Mucosa of gallbladder (tissue), 1 donor: ENCODE measurements around the gene LRRC37A3. TPM values are rescaled to one million over a fixed set of nuclear protein-coding genes. Genes with fewer than 3 reads are reported as not detected.
A peak's percentile ranks its signal among the peaks of the same experiment; 100 is the strongest.
"Not testable (repeated sequence)": the region's sequence is repeated elsewhere in the genome, so short reads cannot be mapped to it uniquely, and the experiment has no call there.

ENCODE experiments used
- DNase-seq: peaks from one replicate; pipeline ENCODE4 v3.0.0-alpha.2; 2020; ENCODE audit warnings: low spot score
- total RNA-seq: library from RNA; stranded (reverse); gene quantifications from one replicate; pipeline ENCODE4 v1.2.1, GENCODE V29; 2021
- donor health status: DM: no; HTN: no; CAD: no.

Gene LRRC37A3
- total RNA-seq, 1 donor from 2014 or later: 11.7 TPM

DNA sequence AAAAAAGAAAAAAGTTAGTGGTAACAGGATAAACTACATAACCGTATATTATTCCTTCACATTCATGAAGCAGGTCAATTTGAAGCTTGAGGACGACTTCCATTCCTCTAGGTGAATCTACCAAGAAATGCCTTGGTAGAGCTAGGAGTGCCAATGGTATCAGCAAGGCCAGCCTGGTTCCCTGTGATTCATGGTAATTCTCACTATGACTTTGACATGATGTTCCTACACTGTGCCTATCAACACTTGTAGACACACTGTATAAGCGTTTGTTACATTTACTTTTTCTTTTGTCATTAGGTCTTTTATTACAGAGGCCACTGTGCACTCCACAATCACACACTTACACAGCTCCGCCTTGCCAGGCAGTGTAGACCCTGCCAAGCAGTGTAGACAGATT lies 7.2 kb upstream of the LRRC37A3 start:
- not testable (repeated sequence) for DNase-seq

DNA sequence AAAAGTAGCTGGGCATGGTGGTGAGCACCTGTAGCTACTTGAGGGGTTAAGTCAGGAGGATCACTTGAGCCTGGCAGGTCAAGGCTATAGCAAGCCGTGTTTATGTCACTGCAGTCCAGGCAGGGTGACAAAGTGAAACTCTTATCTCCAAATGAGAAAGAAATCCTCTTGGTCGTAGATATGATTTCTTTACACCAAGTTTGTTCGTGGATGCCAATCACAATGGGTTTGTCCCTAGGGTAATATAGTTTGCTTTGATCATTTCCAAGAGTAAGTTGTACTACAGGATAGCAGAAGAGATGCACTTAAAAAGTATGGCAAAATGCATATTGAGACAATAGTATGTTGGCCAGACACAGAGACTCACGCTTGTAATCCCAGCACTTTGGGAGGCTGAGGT lies 6.0 kb upstream of the LRRC37A3 start:
- DNase-seq: not testable (repeated sequence)

DNA sequence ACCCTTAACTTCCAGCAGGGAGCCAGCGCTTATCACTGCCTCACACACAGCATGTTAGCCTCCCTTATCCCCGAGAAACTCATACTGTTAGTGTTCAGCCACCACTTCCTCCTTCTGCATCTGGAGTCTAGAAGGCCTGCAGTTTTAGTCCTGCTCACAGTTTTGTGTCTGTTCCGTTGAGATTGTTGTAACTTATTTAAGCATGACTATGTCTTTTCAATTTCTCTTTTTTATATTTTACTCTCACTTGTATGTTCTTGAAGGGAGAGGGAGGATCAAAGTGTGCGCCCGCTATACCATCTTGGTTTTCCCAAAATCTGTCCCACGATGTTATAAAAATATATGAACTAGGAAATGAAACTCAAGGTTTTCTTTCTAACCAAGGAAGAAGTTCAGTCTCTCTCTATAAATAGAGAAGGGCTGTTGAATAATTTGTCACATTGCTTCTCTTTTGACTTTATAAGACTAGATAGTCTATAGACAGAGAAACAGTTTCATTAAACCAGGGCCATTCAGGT lies 3.8 kb upstream of the LRRC37A3 start:
- DNase-seq: not testable (repeated sequence)

DNA sequence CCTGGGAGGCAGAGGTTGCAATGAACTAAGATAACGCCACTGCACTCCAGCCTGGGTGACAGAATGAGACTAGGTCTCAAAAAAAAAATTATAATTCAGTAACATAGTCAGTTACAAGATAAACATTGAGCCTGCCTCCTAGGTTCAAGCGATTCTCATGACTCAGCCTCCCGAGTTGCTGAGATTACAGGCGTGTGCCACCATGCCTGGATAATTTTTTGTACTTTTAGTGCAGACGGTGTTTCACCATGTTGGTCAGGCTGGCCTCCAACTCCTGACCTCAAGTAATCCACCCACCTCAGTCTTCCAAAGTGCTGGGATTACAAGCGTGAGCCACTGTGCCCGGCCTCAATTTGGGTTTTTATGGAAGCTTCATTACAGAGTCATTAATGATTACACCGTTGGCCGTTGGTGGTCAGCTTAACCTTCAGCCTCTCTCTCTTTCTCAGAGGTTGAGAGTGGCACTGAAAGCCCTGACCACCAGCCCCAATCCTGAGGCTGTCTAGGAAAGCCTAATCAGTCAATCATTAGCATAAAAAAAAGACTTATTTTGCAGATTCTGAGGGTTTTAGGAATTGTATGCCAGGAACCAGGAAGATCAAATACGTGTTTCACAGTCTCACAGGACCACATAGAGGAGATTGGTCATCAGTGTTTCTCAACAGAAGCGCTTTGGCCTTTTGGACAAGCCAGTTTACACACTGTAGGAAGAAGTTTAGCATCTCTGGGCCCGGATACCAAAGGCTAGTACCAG lies 1.3 kb upstream of the LRRC37A3 start:
- no peak for DNase-seq

DNA sequence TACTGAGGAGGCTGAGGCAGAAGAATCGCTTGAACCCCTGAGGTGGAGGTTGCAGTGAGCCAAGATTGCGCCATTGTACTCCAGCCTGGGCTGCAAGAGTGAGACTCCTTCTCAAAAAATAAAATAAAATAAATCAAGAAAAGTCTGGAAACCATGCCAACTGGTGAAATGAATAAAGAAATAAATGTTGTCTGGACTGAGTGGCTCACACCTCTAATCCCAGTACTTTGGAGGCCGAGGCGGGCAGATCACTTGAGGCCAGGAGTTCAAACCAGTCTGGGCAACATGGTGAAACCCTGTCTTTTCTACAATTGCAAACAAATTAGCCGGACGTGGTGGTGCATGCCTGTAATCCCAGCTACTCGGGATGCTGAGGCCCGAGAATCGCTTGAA lies 744 bp upstream of the LRRC37A3 start:
- no peak for DNase-seq

DNA sequence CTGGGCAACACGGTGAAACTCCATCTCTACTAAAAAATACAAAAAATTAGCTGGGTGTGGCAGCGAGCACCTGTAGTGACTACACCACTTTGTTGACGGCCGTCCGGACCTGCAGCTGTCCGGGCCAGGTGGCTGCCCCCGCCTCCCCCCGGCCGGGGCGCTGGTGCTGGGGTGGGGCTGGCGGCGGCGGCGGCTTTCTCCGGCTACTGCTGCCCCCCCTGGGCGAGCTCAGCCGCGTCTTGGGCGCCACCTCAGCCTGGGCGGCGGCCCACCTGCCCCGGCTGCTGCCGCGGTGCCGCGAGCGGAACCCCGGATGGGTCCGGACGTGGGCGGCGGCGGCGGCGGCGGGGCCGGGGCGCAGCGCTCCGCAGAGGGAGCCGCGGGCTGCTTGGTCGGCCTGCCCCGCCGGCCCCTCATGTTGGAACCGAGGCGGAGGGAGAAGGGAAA lies 413 bp downstream of the LRRC37A3 start:
- not testable (repeated sequence) for DNase-seq

DNA sequence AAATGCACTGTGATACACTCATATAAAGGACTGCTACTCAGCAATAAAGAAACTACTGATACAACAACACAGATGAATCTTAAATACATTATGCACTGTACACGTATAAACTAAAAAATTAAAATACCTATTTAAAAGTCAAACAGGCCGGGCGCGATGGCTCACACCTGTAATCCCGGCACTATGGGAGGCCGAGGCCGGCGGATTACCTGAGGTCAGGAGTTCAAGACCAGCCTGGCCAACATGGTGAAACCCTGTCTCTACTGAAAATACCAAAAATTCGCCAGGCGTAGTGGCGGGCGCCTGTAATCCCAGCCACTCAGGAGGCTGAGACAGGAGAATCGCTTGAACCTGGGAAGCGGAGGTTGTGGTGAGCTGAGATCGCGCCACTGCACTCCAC lies 1.7 kb downstream of the LRRC37A3 start:
- not testable (repeated sequence) for DNase-seq

DNA sequence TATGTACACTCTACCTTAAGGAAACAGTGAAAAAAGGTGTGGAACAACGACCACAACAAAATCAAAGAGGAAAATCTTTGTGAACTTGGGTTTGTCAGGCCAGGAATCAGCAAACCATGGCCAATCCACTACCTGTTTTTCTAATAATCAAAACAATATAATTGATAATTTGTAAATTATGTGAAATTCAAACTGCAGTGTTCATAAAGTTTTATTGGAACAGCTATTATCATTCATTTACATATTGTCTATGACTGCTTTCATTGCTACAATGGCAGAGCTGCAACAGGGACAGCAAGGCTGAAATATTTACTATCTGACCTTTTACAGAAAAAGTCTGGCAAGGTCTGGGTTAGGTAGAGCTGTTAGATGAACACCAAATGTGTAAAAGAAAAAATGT lies 4.0 kb downstream of the LRRC37A3 start:
- not testable (repeated sequence) for DNase-seq

DNA sequence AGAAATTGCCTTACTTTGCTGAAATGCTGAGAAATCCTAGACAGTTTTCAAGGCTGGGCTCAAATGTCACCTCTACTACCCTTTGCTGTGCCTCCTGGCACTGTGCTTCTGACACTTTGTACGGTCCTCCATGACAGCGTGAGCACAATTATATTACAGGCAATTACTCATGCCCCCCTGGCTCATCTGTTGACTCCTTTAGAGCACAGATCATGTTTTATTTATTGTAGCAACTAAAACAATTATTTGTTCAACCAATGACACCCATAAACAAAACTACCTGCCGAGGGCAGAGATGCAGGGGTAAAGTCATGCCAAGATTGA lies 9.1 kb downstream of the LRRC37A3 start:
- DNase-seq: not testable (repeated sequence)

DNA sequence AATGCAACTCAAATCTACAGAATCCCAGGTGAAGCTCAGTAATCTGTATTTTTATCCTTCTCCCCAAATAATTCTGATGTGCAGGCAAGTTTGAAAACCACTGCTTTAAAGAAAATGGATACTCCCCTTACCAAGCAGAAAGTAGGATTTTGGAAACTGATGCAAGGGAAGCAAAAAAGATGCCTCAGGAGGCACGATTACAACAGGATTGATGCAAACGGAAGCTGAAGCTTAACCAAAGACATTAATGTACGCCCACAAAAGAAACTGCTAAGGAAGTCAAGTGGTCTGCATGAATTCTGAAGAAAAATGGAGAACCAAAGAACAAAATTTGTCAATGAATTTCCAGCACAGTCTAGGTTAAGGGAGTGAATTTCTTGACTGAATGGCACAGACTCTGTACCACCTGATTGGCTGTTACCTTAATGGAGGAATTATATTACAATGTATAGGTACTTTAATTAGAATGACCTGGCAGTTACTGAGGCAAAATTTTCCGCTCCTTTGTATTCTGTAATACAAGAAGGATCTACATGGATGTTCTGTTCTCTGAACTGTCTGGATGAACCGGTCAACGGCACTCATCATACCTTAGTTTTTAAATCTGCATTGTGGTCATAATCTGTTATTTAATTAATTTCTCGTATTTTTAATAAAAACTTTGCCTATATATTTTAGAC lies 9.6 kb downstream of the LRRC37A3 start:
- DNase-seq: not testable (repeated sequence)

DNA sequence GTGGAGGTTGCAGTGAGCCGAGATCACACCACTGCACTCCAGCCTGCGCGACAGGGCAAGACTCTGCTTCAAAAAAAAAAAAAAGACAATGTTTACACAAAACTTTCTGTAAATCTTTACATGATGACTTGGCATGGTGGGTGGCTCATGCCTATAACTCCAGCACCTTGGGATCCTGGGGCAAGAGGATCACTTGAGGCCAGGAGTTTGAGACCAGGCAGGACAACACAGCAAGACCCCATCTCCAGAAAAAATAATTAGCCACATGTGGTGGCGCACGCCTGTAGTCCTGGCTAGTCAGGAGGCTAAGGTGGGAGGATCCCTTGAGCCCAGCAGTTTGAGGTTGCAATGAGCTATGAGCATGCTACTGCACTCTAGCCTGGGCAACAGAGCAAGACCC lies 15.2 kb downstream of the LRRC37A3 start:
- DNase-seq: not testable (repeated sequence)

DNA sequence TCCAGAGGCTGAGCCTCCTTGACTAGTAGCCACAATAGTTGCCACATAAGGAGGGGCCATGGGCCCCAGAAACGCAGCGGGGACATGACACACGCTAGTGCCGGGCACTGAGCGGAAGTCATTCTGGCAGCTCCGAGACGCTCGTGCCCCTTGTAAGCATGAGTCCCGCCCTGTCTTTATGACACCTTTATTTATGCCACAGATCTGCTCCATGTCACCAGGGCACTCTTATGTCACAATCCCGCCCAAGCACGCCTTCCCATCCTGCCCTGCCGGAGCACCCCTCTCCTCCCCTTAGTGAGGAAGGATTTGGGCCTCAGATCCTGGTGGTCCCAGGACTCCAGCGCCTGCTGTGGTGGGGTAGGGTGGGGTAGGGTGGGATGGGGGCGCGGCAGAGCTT lies 22.1 kb downstream of the LRRC37A3 start:
- DNase-seq: not testable (repeated sequence)

DNA sequence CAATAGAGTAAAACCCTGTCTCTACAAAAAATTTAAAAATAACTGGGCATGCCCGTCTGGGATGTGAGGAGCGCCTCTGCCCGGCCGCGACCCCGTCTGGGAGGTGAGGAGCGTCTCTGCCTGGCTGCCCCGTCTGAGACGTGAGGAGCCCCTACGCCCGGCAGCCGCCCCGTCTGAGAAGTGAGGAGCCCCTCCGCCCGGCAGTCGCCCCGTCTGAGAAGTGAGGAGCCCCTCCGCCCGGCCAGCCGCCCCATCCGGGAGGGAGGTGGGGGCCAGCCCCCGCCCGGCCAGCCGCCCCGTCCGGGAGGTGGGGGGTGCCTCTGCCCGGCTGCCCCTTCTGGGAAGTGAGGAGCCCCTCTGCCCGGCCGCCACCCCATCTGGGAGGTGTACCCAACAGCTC lies 45.1 kb downstream of the LRRC37A3 start:
- DNase-seq: not testable (repeated sequence)

DNA sequence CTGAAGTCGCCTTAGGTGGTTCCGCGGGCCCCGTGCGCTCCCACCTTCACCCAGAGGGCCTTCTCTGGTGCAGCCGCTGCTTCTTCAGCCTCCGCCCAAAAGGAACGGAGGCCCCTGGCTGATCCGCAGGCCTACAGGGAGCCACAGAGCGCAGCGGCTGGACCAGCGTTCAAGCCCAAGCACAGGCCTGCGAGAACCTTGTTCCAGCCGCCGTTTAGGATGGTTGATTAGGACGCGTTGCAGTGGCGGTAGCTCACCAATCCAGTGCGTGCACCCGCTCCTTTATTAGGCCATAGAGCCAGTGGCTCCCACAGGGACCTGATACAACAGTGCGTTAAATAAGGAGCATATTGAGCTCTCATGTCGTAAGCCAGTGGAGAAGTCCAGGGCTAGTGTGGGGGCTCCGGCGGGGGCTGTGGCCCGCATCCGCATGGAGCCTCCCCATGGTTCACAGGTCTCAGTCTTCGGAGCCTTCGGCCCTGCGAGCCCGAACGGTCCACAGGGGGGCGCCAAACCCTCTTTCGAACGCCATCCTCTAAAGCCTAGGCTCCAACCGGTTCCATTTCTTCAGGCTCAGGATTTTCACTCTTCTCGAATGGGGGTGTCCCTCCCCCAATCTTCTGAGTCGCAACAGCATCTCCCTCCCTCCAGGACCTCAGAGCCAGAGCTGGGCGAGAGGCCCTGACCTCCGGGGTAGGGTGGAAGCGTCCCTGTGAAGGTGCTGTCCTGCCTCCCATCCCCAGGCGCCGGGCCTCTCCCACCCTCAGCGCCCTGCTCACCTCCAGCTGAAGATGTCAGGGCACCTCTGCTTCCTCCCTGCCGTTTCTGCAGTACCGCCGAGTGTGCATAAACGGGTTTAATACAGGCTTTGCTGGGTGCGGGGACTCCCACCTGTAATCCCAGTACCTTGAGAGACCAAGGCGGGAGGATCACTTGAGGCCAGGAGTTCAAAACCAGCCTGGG lies 71.5 kb downstream of the LRRC37A3 start:
- peak; percentile 74 for DNase-seq

DNA sequence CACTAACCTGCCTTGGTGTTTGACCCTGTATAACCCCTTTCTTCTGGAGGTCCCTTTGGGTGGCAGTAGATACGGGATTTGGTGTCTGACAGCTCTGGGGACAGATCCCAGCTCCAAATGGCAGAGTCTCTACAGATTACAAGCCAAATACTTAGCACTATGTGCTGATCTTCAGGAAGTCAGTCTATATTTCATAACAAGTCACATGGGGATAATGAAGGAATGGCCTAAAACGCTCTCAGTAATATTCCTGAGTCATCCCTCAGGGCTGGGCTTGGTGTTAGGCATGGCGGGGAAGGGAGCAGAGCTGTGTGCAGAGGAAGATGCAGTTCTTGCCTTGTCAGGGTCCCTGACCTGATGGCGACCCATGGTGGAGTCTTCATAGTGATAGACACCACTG lies 72.4 kb downstream of the LRRC37A3 start:
- not testable (repeated sequence) for DNase-seq

DNA sequence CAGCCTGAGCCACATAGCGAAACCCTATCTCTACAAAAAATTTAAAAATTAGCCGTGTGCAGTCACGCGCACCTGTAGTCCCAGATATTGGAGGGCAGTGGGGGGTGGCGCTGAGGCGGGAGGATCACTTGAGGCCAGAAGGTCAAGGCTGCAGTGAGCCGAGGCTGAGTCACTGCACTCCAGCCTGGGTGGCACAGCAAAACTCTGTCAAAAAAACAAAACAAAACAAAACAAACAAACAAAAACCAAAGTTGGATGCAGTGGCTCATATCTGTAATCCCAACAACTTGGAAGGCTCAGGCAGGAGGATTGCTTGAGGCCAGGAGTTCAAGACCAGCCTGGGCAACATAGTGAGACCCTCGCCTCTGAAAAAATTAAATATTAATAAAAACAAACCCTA lies 75.4 kb downstream of the LRRC37A3 start:
- not testable (repeated sequence) for DNase-seq

DNA sequence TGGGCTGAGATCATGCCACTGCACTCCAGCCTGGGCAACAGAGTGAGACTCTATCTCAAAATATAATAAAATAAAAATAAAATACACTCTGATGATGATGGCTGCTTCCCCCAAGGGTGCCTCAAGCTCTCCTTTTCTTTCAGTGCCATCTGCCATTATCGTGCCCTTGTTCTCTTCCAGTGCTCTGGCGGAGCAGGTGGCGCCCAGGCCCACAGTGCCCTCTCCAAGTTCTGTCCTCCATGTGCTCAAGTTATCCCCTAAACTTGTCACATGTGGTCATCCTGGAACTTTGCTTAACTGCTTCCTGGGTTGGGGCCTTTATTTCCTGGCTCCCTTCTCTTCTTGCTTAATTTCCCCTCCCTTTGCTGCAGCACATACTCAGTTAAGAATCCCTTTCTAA lies 76.4 kb downstream of the LRRC37A3 start:
- not testable (repeated sequence) for DNase-seq

DNA sequence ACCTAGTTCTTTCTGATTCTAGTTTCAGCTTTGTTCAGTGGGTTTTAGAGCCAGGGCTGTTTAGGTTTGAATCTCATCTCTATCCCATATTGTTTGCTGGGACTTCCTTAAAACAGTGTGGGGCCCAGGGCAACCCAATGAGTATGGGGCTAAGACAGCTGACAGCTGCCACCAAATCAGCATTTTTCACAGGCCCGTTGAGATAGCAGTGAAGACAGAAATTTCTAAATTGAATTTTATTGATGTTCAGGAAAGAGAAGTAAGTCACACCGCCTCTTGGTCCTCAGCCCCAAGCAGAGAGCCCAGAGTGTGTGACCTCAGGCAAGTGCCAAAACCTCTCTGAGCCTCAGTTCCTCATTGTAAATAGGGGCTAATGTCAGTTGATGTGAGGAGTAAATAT lies 78.3 kb downstream of the LRRC37A3 start:
- DNase-seq: not testable (repeated sequence)

DNA sequence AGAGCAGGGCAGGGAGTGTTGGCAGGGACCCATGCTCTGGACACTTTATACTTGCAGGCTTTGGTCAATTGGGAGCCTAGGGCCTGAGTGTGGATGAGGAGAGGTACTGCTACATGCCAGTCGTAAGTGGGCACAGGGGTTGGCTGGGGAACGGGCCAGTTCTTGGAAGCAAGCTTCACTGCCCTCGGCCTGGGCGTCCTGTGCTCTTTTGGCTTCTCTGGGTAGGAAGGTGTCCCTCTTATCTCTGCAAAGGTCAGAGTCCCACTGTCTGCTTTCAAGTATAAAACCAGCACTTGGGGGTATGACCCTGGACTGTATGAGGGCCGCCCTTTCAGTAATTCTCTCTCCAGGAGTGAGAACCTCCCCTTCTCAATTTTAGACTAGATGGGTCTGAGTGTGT lies 80.8 kb downstream of the LRRC37A3 start:
- not testable (repeated sequence) for DNase-seq

DNA sequence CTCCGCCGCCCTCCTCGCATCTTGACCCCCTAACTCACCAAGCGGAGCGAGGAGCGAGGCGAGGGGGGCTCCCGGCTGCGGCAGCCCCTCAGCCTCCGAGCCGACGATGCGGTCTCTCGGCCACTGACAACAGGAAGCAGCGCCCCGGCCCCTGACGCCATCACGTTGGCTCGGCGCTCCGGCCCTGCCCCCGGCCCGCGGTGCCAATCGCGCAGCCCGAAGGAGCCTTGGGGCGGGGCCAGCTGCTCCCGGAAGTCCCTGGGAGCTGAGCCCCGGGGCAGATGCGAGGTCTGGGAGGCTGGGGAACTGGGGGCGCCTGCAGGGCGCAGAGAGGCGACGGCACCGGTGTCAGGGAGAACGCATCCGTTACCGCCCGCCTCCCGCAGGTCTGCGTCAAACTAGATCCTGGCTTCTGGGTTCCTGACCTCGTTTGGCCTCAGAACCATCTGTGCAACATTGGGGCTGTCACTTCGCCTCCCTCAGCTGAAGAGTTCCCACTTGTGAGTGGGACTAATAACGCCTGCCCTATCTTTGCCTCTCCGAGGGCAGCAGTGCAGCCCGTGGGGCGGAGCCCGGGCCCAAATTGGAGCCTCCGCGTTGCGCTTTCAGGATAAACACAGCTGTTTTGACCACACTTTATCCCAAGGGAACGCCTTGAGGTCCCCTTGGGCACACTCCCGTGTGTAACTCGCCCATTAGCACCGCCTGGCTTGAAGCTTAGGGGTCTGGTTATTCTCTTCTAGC lies 82.1 kb downstream of the LRRC37A3 start:
- DNase-seq: peak; percentile 87

DNA sequence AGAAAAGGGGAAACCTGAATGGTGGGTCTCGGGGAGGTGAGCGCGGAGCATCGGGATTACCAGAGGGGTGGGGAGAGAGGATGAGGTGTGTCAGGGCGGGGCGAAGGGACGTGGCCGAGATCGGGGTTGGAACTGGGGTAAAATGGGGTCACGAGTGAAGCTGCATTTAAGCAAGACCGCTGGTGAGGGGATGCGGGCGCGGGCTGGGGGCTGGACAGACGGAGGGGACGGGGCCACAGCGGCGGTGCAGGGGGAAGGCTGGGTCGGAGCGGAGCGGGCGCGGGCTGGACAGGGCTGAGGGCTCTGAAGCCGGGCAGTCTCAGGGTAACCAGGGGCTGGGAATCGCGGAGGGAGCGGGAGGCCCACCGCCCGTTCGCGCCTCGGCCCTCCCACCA lies 82.7 kb downstream of the LRRC37A3 start:
- not testable (repeated sequence) for DNase-seq
